ENCODE measurements around the gene ASTN2. TPM values are rescaled to one million over a fixed set of nuclear protein-coding genes. Genes with fewer than 3 reads are reported as not detected.

ASTN2 gene
- total and polyA plus RNA-seq, 9 of the 15 experiments (the other 6 are each of a cell fraction or from before 2014, with no cell fraction given): 0.56 to 3.5 (median 1.9) TPM

DNA sequence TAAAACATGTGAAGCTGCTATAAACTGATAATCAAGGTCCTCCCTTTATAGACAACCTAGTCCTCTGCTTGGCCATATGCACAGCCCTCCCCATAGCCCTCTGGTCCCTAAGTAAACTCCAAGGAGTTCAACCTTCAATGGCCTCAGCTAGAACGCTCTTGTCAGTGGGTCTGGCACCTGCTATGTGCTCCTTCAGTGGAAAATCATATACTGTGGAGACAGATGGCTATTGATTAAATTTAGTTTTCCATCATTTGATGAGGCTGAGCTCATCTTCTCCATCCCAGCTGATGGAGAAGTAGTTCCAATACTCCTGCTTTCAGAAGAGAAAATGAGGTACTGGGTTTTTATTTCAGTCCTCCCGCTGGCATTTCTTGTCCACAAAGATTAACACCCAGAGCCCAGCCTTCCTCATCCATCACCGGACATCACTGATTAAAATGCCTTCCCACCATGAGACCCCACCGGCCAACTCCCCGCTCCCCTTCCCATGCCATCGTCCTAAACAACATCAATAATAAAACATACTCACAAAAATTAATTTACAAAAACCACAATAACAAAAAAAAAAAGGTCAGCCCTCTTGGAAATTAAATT, 593.1 kb downstream of the ASTN2 start:
- FAIRE-seq: no peak
- ChIA-PET CTCF (ENCODE audit: low intra/inter-chr PET ratio) (no interaction called here), POLR2A (interaction anchor here (0.7 to 0.9 kb wide), 2 partner anchors 9 to 211 kb away, joined by 3 read pairs; no protein-coding TSS in a partner anchor)
- H3K4me2 ChIP-seq (ENCODE audit: insufficient read depth, low read length): no peak overlapping the region
- BruUV-seq (replicated peaks): no TSS peak
- no peaks in the 10 kb centered on the region for H3K9me3 ChIP-seq (replicated peaks; ENCODE audit: control insufficient read depth, insufficient read depth, low read depth, low read length)
- H3K27ac ChIP-seq (ENCODE audit: extremely low read depth, low read depth, low read length): no peak overlapping the region
- no peaks in the 10 kb centered on the region for H3K4me1 ChIP-seq (replicated peaks in 1 of 2; ENCODE audit: control insufficient read depth in 2 of 2, insufficient read depth in 2 of 2, low read length in 2 of 2)
- H3K36me3 ChIP-seq (ENCODE audit: control insufficient read depth, insufficient read depth, low read length): no peaks in the 10 kb centered on the region
- H4K20me1 ChIP-seq (replicated peaks; ENCODE audit: control insufficient read depth, insufficient read depth, low read length): no peaks in the 10 kb centered on the region
- TF ChIP-seq KAT2B (IDR thresholded peaks at IDR 0.05; ENCODE audit: low read depth, low read length): no peak
- TF ChIP-seq, protein P1, sequence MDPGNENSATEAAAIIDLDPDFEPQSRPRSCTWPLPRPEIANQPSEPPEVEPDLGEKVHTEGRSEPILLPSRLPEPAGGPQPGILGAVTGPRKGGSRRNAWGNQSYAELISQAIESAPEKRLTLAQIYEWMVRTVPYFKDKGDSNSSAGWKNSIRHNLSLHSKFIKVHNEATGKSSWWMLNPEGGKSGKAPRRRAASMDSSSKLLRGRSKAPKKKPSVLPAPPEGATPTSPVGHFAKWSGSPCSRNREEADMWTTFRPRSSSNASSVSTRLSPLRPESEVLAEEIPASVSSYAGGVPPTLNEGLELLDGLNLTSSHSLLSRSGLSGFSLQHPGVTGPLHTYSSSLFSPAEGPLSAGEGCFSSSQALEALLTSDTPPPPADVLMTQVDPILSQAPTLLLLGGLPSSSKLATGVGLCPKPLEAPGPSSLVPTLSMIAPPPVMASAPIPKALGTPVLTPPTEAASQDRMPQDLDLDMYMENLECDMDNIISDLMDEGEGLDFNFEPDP (CRISPR knock-in tag; IDR thresholded peaks at IDR 0.05): no peak
- TF ChIP-seq ARNT (IDR thresholded peaks at IDR 0.05): no peak
- no peak for TF ChIP-seq NFE2L1 (tag; IDR thresholded peaks at IDR 0.05; ENCODE audit: borderline replicate concordance, low read depth)
- no peak for ATAC-seq
- WGBS (ENCODE audit: insufficient coverage, low coverage, missing lambda C conversion rate): 0% methylated on average over 6 of the region's 6 CpGs
- H3K9me1 ChIP-seq (ENCODE audit: control insufficient read depth, insufficient read depth, low read length): no peaks in the 10 kb centered on the region
- no peak overlapping the region for H3K4me3 ChIP-seq
- no peak overlapping the region for H2AFZ ChIP-seq (ENCODE audit: low read depth, low read length)
- H3K9ac ChIP-seq (ENCODE audit: insufficient read depth in 1 of 2, low read depth in 2 of 2, low read length in 2 of 2): no peak overlapping the region
- no peaks in the 10 kb centered on the region for H3K79me2 ChIP-seq (ENCODE audit: control insufficient read depth, insufficient read depth, low read length)
- no peak for DNase-seq (ENCODE audit: extremely low read depth in 1 of 4, low spot score in 3 of 4)
- intact Hi-C loops (cut with micrococcal nuclease): no loop called here
- in situ Hi-C loops (cut with MboI): no loop called here
- H3K27me3 ChIP-seq (ENCODE audit: control insufficient read depth in 2 of 2, insufficient read depth in 2 of 2, low read length in 2 of 2): no peaks in the 10 kb centered on the region

DNA sequence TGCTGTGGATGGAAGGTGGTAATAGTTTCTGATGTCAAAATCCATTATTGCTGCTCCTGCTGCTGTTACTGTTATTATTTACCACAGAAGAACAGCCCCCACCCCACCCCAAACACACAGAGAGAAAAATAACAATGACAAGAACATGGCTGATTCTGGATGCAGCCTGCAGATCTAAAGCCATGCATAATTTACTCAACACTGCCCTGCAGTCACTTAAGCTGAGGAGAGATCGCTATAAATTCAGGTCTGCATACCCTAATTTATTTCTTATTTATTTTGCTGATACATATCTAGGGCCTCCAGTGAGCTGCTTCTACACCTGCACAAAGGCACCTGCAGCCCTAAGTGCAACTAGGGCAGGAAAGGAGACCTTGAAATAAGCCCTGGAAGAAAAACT, 595.7 kb downstream of the ASTN2 start:
- no peak for FAIRE-seq
- CTCF ChIA-PET (ENCODE audit: low intra/inter-chr PET ratio): no interaction called here

More for the DNA sequence above, 595.7 kb downstream of the ASTN2 start:
- Histone ChIP-seq H3K79me2 (ENCODE audit: control insufficient read depth, insufficient read depth, low read length) (no peaks in the 10 kb centered on the region), H3K4me3 (no peak overlapping the region), H3K9me1 (ENCODE audit: control insufficient read depth, insufficient read depth, low read length) (no peaks in the 10 kb centered on the region), H3K27ac (ENCODE audit: extremely low read depth, low read depth, low read length) (no peak overlapping the region), H2AFZ (ENCODE audit: low read depth, low read length) (no peak overlapping the region), H3K36me3 (ENCODE audit: control insufficient read depth, insufficient read depth, low read length) (no peaks in the 10 kb centered on the region), H3K9ac (ENCODE audit: insufficient read depth in 1 of 2, low read depth in 2 of 2, low read length in 2 of 2) (no peak overlapping the region), H3K4me2 (ENCODE audit: insufficient read depth, low read length) (no peak overlapping the region), H3K4me1 (replicated peaks in 1 of 2; ENCODE audit: control insufficient read depth in 2 of 2, insufficient read depth in 2 of 2, low read length in 2 of 2) (no peaks in the 10 kb centered on the region), H3K27me3 (ENCODE audit: control insufficient read depth in 2 of 2, insufficient read depth in 2 of 2, low read length in 2 of 2) (no peaks in the 10 kb centered on the region), H3K9me3 (replicated peaks; ENCODE audit: control insufficient read depth, insufficient read depth, low read depth, low read length) (no peaks in the 10 kb centered on the region), H4K20me1 (replicated peaks; ENCODE audit: control insufficient read depth, insufficient read depth, low read length) (no peaks in the 10 kb centered on the region)
- intact Hi-C loops (cut with micrococcal nuclease): no loop called here
- no peak for DNase-seq (ENCODE audit: extremely low read depth in 1 of 4, low spot score in 3 of 4)
- in situ Hi-C loops (cut with MboI): no loop called here
- WGBS (ENCODE audit: insufficient coverage, low coverage, missing lambda C conversion rate): 5% methylated on average over 1 of the region's 1 CpG
- BruUV-seq (replicated peaks): no TSS peak
- TF ChIP-seq NCOA6 (IDR thresholded peaks at IDR 0.05) (no peak), HNRNPH1 (optimal IDR thresholded peaks at IDR 0.05; ENCODE audit: low read depth, low read length) (no peak), ZFX (CRISPR knock-in tag; IDR thresholded peaks at IDR 0.05) (no peak), CTBP1 (IDR thresholded peaks at IDR 0.05; ENCODE audit: borderline replicate concordance) (no peak), ETS2 (tag; IDR thresholded peaks at IDR 0.05; ENCODE audit: borderline replicate concordance, poor library complexity, severe bottlenecking) (no peak), HNRNPK (IDR thresholded peaks at IDR 0.05; ENCODE audit: low read depth, low read length, poor library complexity, severe bottlenecking) (no peak)
- TF ChIP-seq, protein P2, sequence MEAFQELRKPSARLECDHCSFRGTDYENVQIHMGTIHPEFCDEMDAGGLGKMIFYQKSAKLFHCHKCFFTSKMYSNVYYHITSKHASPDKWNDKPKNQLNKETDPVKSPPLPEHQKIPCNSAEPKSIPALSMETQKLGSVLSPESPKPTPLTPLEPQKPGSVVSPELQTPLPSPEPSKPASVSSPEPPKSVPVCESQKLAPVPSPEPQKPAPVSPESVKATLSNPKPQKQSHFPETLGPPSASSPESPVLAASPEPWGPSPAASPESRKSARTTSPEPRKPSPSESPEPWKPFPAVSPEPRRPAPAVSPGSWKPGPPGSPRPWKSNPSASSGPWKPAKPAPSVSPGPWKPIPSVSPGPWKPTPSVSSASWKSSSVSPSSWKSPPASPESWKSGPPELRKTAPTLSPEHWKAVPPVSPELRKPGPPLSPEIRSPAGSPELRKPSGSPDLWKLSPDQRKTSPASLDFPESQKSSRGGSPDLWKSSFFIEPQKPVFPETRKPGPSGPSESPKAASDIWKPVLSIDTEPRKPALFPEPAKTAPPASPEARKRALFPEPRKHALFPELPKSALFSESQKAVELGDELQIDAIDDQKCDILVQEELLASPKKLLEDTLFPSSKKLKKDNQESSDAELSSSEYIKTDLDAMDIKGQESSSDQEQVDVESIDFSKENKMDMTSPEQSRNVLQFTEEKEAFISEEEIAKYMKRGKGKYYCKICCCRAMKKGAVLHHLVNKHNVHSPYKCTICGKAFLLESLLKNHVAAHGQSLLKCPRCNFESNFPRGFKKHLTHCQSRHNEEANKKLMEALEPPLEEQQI (IDR thresholded peaks at IDR 0.05): no peak
- POLR2A ChIA-PET: no interaction called here
- no peak for ATAC-seq

All from K562 (cell line).